GM12878 (cell line): ENCODE data around the gene SHMT1.
"Not testable (repeated sequence)": the region's sequence is repeated elsewhere in the genome, so short reads cannot be mapped to it uniquely, and the experiment has no call there.

Source experiments
- CEBPB ChIP-seq, 2 experiments: fragments of 150-350 bp in 1 of 2; IDR thresholded peaks; 2 replicates each; pipeline ENCODE4 v1.6.1; 2012 to 2014; ENCODE audit warnings: low read depth in 2 of 2, low read length in 2 of 2, borderline replicate concordance in 1 of 2, inconsistent platforms in 1 of 2
- CTCF ChIP-seq, 3 experiments: IDR thresholded peaks in 2 of 3; conservative IDR thresholded peaks in 1 of 3; 2 replicates each; pipeline ENCODE4 v1.5.1; 2011; ENCODE audit warnings: low read depth in 3 of 3, low read length in 3 of 3, mild to moderate bottlenecking in 3 of 3, control low read depth in 2 of 3, moderate library complexity in 2 of 3, inconsistent platforms in 1 of 3, mixed read lengths in 1 of 3; ENCODE audit not compliant: control insufficient read depth in 2 of 3, insufficient read depth in 1 of 3; ENCODE audit errors: extremely low read depth in 1 of 3
- EGR1 ChIP-seq, 2 experiments: IDR thresholded peaks; 1 replicate in 1 of 2; 2 replicates in 1 of 2; pipeline ENCODE4 v1.6.1; 2011 to 2012; ENCODE audit warnings: low read depth in 2 of 2, low read length in 2 of 2, borderline replicate concordance in 1 of 2, mild to moderate bottlenecking in 1 of 2, moderate library complexity in 1 of 2
- EP300 ChIP-seq, 2 experiments: fragments of 150-350 bp in 1 of 2; IDR thresholded peaks; 2 replicates each; pipeline ENCODE4 v1.6.1; 2011 to 2012; ENCODE audit warnings: low read depth in 2 of 2, low read length in 2 of 2, borderline replicate concordance in 1 of 2, improper control_type of control experiment in 1 of 2, inconsistent platforms in 1 of 2; ENCODE audit not compliant: control insufficient read depth in 1 of 2
- MLLT1 ChIP-seq: fragments of 450-650 bp; IDR thresholded peaks from 2 replicates; pipeline ENCODE4 v1.6.1; 2016; ENCODE audit warnings: mild to moderate bottlenecking
- MYC ChIP-seq: IDR thresholded peaks from 2 replicates; pipeline ENCODE4 v1.6.1; 2011; ENCODE audit warnings: mild to moderate bottlenecking, low read length, moderate library complexity, inconsistent platforms; ENCODE audit not compliant: insufficient read depth, insufficient replicate concordance, insufficient read length, severe bottlenecking
- POLR2AphosphoS5 ChIP-seq: IDR thresholded peaks from 2 replicates; pipeline ENCODE4 v1.6.1; 2011; ENCODE audit warnings: mild to moderate bottlenecking, low read length, inconsistent platforms
- RELA ChIP-seq: fragments of 450-650 bp; IDR thresholded peaks from 2 replicates; pipeline ENCODE4 v1.8.0; 2014; ENCODE audit warnings: borderline replicate concordance; ENCODE audit not compliant: partially characterized antibody
- RFX5 ChIP-seq: IDR thresholded peaks from 2 replicates; pipeline ENCODE4 v1.6.1; 2011; ENCODE audit warnings: low read depth, low read length, improper control_type of control experiment
- SMAD1 ChIP-seq: fragments of 450-650 bp; IDR thresholded peaks from 2 replicates; pipeline ENCODE4 v1.6.1; 2018; ENCODE audit warnings: mild to moderate bottlenecking, low read depth; ENCODE audit not compliant: partially characterized antibody
- SMC3 ChIP-seq: IDR thresholded peaks from 2 replicates; pipeline ENCODE4 v1.6.1; 2011; ENCODE audit warnings: low read length, improper control_type of control experiment, borderline replicate concordance
- ZBTB33 ChIP-seq: fragments of 450-650 bp; IDR thresholded peaks from 2 replicates; pipeline ENCODE4 v1.6.1; 2017; ENCODE audit warnings: mild to moderate bottlenecking
- ZNF207 ChIP-seq: fragments of 450-650 bp; IDR thresholded peaks from 2 replicates; pipeline ENCODE4 v1.6.1; 2014; ENCODE audit warnings: antibody characterized with exemption, mild to moderate bottlenecking, borderline replicate concordance
- ZNF274 ChIP-seq: IDR thresholded peaks from one replicate; pipeline ENCODE4 v1.8.0; 2011; ENCODE audit not compliant: insufficient read length, insufficient read depth

GRCh38 chr17:18411377-18411864, 48.1 kb upstream of the SHMT1 start:
- not testable (repeated sequence) for TF ChIP-seq CTCF (IDR thresholded peaks at IDR 0.05 in 2 of 3, conservative IDR thresholded peaks at IDR 0.05 in 1 of 3; ENCODE audit: control insufficient read depth in 2 of 3, extremely low read depth in 1 of 3, insufficient read depth in 1 of 3, low read depth in 3 of 3, low read length in 3 of 3); EGR1 (IDR thresholded peaks at IDR 0.05; ENCODE audit: borderline replicate concordance in 1 of 2, low read depth in 2 of 2, low read length in 2 of 2); POLR2AphosphoS5; ZNF207; RFX5; ZNF274; MYC; SMAD1; EP300 (IDR thresholded peaks at IDR 0.05; ENCODE audit: borderline replicate concordance in 1 of 2, control insufficient read depth in 1 of 2, low read depth in 2 of 2, low read length in 2 of 2); SMC3; CEBPB (IDR thresholded peaks at IDR 0.05; ENCODE audit: borderline replicate concordance in 1 of 2, low read depth in 2 of 2, low read length in 2 of 2); RELA; MLLT1; ZBTB33
